ENCODE measurements around the gene CES5A.
"Not testable (repeated sequence)": the region's sequence is repeated elsewhere in the genome, so short reads cannot be mapped to it uniquely, and the experiment has no call there.

Gene CES5A

GRCh38 chr16:55872130-55872529 lies 3.0 kb downstream of the CES5A start:
- DNase-seq: peak; percentile 12

- peak; percentile 17 for DNase-seq
Measured at GRCh38 chr16:55871411-55872038, 3.6 kb downstream of the CES5A start.

- peak; percentile 41 for DNase-seq
Measured at GRCh38 chr16:55868980-55869379, 6.2 kb downstream of the CES5A start.

- no peak for DNase-seq
Measured at GRCh38 chr16:55868137-55868536, 7.0 kb downstream of the CES5A start.

- no peak for DNase-seq
Measured at GRCh38 chr16:55861288-55861687, 13.9 kb downstream of the CES5A start.

GRCh38 chr16:55857650-55858049 lies 17.5 kb downstream of the CES5A start:
- not testable (repeated sequence) for DNase-seq

GRCh38 chr16:55856950-55857349 lies 18.2 kb downstream of the CES5A start:
- DNase-seq: no peak

GRCh38 chr16:55853114-55853513 lies 22.1 kb downstream of the CES5A start:
- no peak for DNase-seq

- peak; percentile 45 for DNase-seq
Measured at GRCh38 chr16:55849536-55849935, 25.6 kb downstream of the CES5A start.

GRCh38 chr16:55846598-55847346 lies 28.4 kb downstream of the CES5A start:
- peak; percentile 30 for DNase-seq

GRCh38 chr16:55843105-55843395 lies 32.1 kb downstream of the CES5A start:
- DNase-seq: no peak

GRCh38 chr16:55842369-55843104 lies 32.6 kb downstream of the CES5A start:
- no peak for DNase-seq

- DNase-seq: peak; percentile 18
Measured at GRCh38 chr16:55839115-55839514, 36.1 kb downstream of the CES5A start.

- DNase-seq: no peak
Measured at GRCh38 chr16:55836158-55836611, 39.0 kb downstream of the CES5A start.

GRCh38 chr16:55835581-55835980 lies 39.6 kb downstream of the CES5A start:
- DNase-seq: no peak

GRCh38 chr16:55835173-55835572 lies 40.0 kb downstream of the CES5A start:
- DNase-seq: not testable (repeated sequence)

GRCh38 chr16:55834049-55834448 lies 41.1 kb downstream of the CES5A start:
- no peak for DNase-seq

- DNase-seq: peak; percentile 82
Measured at GRCh38 chr16:55832773-55833691, 42.1 kb downstream of the CES5A start, which contains the start of gene CES1. Gene CES1 (minus strand): TSS chr16:55833096. CDS start chr16:55833055, 41 bp downstream.

- DNase-seq: no peak
Measured at GRCh38 chr16:55832425-55832772, 42.8 kb downstream of the CES5A start.

GRCh38 chr16:55830658-55831294 lies 44.4 kb downstream of the CES5A start:
- no peak for DNase-seq

- not testable (repeated sequence) for DNase-seq
Measured at GRCh38 chr16:55829232-55829631, 45.9 kb downstream of the CES5A start.

- DNase-seq: no peak
Measured at GRCh38 chr16:55828680-55829079, 46.5 kb downstream of the CES5A start.
